GM21360 (cell line): ENCODE results near the gene KCNG1.

Experiments
- ATAC-seq: cut with Tn5 transposase; IDR thresholded peaks from one replicate; pipeline ENCODE4 v1.9.1; 2021; ENCODE audit warnings: mild to moderate bottlenecking, moderate library complexity; ENCODE audit not compliant: unreplicated experiment

KCNG1 gene

GRCh38 chr20:51013577-51014330 is 9.2 kb downstream of the KCNG1 start:
- no peak for ATAC-seq

DNA sequence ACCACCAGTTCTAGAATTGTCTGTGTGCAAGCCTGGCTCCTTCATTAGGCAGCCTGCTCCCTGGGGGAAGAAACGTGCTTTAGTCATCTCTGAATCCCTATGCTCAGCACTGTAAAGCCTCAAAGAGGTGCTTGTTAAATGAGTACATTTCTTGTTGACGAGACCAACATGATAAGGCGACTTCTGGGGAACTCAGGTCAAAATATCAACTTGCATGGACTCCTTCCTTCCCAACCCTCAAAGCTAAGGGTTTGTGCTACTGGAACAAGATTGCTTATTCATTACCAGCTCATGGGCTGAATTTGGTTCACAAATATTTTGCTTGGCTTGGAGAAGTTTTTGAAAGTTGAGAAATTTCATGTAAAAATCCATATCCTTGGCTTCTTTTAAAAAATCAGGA is 10.6 kb downstream of the KCNG1 start:
- ATAC-seq = no peak

DNA sequence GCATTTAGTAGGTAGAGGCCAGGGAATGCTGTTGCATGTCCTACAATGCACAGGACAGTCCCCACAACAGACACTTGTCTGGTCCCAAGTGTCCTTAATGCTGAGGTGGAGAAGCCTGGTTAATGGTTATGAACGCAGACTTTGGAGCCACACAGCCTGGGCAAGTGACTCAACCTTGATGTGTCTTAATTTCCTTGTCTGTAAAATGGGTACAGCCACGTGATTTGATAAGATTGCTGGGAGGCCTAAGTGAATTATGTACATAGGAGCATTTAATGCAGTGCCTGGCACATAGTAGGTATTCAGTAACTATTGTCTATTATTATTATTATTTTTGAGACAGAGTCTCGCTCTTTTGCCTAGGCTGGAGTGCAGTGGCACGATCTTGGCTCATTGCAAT is 11.4 kb downstream of the KCNG1 start:
- no peak for ATAC-seq

DNA sequence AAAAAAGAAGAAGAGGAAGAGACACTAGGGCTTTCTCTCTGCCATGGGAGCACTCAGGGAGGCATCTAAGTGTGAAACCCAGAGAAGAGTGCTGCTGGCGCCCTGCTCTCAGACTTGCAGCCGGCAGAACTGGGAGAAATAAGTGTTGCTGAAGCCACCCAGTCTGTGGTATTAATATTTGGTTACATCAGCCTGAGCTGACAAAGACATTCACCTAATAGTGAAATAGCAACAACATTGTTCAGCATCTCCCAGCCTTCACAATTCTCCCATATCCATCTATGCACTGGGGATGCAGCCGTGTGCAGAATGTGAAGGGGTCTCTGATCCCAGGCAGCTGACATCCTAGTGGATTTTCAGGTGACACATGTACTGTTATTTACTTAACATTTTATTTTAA is 12.0 kb downstream of the KCNG1 start:
- ATAC-seq = no peak

DNA sequence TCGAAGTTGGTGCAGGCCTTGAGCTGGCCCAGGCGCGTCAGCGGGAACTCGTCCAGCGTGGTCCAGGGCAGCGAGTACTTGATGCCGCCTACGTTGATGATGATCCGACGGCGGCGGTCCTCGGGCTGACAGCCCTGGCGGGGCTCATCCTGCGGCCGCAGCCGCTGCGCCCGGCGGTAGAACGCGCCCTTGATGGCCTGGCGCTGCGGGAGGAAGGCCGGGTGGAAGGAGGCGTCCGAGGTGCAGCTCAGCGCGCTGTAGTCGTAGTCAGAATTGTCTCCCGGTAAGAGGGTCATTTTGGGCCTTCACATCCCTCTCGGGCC is 12.9 kb downstream of the KCNG1 start:
- no peak for ATAC-seq

DNA sequence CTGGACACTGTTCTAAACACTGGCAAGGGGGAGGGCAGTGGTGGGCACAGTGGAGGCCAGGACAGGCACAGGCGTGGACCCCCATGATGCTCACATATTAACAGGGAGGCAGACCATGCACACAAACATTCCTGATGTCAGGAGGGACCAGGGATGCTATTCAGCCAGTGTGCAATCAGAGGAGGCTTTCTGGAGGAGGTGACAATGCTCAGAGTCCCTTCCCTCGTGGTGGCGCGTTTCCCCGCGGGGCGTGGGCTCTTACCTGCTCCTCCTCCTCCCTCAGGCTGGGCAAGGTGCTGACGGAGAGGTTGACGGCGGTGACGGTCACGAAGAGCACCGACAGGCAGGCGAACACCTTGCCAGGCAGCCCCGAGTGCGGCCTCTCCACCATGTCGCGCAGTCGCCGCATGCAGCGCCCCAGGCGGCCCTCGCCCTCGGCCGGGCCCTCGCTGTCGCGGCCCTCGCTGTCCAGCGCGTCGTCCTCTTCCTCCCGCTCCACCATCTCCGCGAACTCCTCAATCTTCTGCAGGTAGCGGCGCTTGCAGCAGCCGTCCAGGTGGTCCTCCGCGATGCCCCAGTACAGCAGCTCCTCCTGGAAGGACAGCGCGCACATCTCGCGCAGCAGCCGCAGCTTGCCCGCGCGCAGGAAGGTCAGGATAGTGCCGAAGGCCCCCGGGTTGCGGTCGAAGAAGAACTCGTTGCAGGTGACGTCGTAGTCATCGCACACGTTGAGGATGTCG is 13.4 kb downstream of the KCNG1 start:
- no peak for ATAC-seq

DNA sequence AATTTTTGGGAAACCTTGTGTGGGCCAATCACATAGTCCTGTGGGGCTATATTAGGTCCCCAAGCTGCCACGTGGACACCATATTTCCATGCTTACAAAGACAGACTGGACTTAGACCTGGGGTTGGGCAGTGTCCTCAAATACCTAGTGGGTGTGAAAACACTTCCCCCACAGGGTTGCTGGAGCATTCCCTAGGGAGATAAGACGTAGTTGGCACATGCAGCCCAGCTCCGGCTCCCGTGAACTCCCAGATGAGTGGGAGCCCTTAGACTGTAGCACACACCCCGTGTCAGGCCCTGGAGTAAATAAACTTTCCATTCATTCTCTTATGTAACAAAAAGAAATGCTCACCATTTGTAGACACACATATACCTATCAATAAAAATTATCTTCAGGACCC is 14.2 kb downstream of the KCNG1 start:
- no peak for ATAC-seq

DNA sequence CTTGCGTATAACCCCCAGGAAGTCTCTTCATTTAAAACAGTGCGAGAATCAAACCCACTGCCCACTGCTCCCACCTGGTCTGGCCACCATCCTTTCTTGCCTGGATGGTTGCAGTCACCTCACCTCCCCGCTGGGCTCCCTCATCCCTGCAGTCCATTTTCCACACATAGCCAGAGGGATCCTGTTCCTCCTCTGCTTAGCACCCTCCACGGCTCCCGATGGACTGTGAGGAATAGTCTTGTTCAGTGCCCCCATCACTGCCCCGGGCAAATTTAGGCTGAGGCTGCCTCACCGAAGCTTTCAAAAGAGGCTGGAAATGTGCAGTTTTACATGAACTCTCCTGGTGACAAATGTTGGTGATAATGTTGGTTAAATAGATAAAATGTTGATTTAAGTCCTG is 17.7 kb downstream of the KCNG1 start:
- no peak for ATAC-seq

DNA sequence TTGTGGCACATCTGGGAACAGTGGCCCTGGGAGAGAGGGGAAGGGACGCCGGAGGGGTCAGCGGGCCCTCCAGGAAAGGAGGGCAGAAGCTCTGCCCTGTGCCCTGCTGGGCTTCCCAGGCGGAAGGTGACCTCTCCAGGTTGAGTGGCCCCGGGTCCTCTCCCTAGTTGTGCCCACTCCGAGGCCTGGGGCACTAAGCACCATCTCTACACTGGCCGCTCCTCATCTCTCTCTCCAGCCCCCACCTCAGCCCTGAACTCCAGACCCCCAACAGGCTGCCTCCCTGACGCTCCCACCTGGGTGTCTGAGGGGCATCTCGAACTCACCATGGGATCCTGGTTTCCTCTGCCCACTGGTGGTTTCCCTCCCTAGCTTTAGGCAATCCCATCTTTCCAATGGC is 18.1 kb downstream of the KCNG1 start:
- ATAC-seq = no peak

DNA sequence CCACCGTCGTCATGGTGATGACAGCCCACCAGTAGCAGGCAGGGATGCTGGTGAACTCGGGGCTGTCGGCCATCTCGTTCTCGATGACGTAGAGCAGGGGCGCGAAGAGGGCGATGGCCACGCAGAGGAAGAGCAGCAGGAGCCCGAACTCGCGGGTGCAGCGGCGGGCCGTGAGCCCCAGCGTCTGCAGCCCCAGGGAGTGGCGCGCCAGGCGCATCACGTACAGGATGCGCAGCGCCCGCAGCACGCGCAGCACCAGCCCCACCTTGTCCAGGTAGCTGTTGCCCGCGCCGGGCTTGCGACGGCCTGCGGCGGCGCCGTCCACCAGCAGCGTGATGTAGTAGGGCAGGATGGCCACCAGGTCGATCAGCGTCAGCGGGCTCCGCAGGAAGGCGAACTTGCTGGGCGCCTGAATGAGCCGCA is 18.6 kb downstream of the KCNG1 start:
- ATAC-seq = no peak

DNA sequence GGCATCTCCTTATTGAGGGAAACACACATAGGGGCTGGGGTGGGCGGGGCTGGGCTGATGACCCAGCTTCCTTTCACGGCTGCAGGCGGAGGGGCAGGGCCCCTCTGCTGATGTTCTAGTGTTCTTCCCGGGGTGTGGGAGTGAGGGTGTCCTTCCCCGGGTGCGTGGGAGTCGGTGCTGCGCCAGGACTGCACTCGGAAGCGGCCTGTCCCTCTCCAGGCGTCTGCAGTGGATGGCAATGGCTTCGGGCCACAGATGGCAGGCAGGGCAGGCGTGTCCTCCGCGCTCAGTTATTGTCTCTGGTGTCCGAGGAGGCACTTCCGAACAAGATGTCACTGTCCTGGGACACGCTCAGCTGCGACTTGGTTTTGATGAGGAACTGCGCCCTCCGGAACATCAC is 19.2 kb downstream of the KCNG1 start:
- no peak for ATAC-seq

DNA sequence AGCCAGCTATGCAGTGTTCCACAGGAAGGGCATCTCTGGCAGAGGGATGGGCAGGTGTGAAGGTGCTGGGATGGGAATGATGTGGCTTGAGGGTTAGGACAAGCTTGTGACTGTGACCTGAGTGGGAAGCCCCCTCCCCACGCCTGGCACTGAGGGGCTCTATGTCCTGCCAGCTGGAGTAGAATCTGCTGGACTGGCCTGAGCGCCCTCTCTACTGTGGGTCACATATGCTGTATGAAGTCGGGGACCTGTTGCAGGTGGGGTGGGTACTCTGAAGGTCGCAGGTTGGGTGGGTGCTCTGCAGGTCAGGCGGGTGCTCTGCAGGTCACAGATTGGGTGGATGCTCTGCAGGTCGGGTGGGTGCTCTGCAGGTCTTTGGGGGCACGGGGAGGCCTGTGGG is 20.3 kb downstream of the KCNG1 start:
- ATAC-seq = no peak

DNA sequence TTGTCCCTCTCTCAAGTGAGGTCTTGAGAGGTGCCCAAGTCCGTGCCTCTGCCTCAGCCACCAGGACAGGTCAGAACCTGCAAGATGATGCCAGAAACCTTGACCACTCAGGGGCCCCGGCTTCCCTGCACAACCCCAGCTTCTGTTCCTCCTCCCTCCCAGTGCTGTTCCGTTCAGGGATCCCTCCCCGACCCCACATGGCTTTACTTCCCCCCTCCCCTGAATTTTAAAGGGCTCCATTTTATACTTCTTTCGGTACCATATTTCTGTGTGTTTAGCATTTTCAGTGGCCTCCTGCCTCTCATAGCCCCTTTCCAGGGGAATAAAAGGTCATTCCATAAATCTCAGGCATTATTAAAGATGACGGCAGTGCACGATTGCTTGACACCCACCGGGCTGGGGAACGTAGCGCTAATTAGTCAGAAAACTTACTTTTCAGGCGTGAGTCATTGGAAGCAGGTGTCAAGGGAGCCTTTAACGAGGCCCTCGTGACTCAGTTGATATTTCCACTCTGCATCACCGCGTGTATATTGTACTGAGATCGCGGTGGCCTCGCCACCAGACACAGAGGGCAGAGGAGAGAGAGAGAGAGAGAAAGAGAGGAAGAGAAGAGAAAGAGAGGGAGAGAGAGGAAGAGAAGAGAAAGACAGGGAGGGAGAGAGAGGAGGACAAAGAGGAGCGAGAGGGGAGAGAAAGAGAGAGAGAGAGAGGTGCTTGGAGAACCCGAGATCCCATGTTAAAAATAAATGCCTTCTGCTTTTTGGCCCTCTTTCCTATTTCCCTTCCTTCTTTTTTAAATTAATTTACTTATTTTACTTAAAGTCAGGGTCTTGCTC is 21.3 kb downstream of the KCNG1 start:
- ATAC-seq = no peak

DNA sequence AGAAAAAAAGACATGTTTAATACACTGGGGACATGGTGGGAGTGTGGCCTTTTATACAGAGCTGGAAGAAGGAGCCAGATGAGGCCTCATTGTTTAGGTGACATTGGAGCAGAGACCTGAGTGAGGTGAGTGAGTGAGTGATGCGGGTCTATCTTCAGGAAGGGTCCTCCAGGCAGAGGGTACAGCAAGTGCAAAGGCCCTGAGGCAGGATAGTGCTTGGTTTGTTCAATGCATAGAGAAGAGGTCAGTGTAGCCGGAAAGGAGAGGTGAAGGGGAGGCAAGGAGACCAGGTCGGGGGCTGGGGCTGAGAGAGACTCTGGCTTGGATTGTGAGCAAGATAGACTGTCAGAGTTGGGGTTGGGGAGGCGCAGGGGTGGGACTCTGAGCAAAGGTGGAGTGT is 23.6 kb downstream of the KCNG1 start:
- ATAC-seq = no peak

DNA sequence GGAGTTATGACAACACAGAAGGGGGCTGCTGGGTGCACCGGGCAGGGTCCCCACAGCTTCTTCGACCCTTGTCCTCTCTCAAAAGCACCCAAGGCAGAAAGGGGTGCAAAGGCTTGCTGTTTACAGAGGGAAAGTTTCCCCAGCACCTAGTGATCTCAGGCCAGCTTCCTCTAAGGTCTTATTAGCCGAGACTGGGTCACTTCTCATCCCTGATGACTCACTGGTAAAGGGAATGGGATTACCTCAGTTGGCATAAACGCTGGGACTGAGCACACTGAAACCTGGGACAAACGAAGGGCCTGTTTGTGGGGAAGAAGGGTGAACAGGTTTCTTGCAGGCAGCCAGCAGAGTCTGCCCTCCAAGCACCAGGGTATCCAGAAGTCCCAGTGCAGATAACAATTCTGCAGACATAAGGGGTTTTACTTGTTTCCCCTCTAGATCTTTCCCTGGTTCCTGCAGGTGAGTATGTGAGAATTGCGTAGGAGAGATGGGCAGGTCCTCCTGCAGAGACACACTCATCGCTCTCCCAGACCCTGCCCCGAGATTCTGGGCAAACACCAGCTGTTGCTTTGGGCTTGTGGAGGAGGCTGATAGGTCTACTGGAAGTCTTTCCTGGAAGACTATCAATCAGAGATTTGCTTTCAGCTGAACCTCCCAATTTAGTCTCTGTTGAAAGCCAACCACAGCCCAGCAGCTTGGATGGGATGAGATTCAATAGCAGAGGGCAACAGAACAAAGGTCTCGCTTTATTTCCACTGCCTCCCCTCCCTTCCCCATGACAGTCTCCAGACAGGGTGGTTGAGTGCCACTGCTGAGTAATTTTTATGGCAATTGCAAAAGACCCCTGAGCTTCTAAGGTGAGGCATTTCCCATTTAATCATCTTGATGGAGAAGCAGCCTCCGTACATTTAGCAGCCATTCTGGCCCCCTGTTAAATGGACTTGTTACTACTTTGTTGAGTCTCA is 25.7 kb downstream of the KCNG1 start:
- no peak for ATAC-seq

GRCh38 chr20:50995506-50995905 is 27.4 kb downstream of the KCNG1 start:
- no peak for ATAC-seq

DNA sequence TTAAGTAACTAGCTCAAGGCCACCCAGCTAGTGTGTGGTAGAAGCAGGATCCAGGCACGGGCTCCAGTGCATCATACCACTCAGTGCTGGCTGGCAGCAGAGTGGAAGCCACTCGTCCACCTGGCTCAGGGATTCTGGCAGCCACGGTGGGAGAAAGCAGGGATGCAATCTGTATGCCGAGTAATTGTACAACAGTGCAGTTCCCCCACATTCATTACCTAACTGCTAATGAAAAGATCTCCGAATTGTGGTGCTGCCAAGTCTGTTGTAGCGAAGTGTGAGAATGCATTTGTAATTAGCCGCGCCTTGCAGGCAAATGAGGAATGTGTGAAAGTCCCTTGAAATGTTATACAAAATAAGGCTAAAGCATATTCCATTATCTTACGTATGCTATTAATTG is 29.0 kb downstream of the KCNG1 start:
- no peak for ATAC-seq

DNA sequence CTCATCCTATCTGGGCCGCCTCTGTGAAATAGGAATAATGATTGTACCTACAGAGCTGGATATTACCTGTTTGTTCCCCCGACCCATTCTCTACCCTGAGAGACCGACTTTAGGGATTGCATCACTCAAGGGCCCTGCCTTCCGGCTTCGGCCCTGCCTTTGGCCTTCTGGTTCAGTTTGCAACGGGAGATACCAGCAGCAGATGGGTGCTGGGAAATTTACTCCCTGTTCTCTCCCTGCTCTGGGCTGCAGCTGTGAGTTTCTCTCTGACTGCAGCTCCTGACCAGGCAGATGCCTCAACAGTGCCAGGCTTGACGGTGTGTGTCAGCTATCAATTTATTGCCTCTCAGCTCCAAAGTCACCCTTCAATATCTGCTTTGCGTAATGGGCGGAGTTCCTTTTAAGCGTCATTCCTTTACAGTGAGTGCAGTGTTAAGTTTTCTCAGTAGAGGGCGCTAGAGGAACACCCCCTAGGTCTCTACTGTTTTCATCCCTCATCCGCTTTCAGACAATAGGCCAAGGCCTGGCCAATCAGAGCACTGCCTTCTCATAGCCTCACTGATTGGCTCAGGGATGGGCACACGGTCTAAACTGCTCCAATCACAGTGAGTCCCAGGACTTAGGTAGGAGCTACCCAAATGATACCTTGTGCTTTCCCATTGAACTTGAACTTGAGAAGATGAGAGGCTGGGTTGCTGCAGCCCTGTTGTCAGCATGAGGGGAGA is 30.0 kb downstream of the KCNG1 start:
- ATAC-seq = no peak

DNA sequence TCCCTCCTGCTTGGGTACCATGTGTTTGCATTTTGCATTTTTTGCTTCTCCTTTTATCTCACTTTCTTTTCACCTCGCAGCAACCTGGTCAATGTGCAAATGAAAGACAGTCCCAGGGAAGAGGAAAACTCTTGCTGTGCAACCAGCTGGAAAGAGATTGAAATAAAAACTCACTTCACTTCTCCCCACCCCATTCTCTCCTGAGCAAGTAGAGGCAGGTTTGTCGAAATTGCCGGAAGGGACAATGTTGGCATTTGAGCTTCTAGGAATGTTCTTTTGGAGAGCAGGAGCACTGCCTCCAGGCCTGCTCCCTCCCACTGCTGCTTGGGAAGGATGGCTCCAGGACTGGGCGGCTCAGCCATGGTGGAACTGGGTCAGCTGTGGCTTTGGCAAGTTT is 30.6 kb downstream of the KCNG1 start:
- no peak for ATAC-seq

DNA sequence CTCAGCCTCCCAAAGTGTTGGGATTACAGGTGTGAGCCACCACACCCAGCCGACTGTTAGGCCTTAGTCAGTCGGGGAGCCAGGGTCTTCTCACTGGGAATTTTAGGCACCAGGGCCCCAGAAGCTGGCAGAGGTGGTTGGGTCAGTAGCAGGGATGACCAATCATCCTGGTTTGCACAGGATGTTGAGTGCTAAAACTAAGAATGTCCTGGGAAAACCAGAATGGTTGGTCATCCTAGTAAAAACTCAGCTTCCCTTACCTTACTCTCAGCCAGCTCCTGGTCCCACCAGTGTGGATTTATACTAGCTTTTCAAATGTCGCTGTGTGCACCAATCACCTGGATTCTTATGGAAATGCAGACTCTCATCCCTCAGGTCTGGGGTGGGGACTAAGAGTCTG is 31.8 kb downstream of the KCNG1 start:
- ATAC-seq = no peak
